Kidney (tissue), 14 donors: ENCODE measurements around the gene SPATA33. TPM values are rescaled to one million over a fixed set of nuclear protein-coding genes. Genes with fewer than 3 reads are reported as not detected.

ENCODE experiments used
- DNase-seq, 5 donors: peaks; one replicate each; pipeline ENCODE4 v3.0.0-alpha.2; 2013 to 2020
- FAIRE-seq: peaks from 2 replicates; lab custom pipeline; 2012; peaks lifted over from hg19 to GRCh38; lab: Jason Lieb, UNC
- H3K27ac ChIP-seq, 2 donors: one replicate each; pipeline ENCODE4 v1.7.0; 2013; ENCODE audit warnings: low read depth in 2 of 2, low read length in 2 of 2, inconsistent platforms in 1 of 2
- H3K27me3 ChIP-seq: one replicate; pipeline ENCODE4 v1.7.1; 2013; ENCODE audit warnings: low read length, inconsistent platforms; ENCODE audit not compliant: control insufficient read depth, insufficient read depth
- H3K36me3 ChIP-seq, 3 donors: one replicate each; pipeline versions ENCODE4 v1.7.0 to v1.7.1; 2013; ENCODE audit warnings: low read length in 3 of 3, control low read depth in 1 of 3, inconsistent platforms in 1 of 3; ENCODE audit not compliant: insufficient read depth in 3 of 3, control insufficient read depth in 2 of 3
- H3K4me1 ChIP-seq, 3 donors: one replicate each; pipeline versions ENCODE4 v1.7.0 to v1.7.1; 2013; ENCODE audit warnings: low read length in 3 of 3, inconsistent platforms in 1 of 3, low read depth in 1 of 3; ENCODE audit not compliant: control insufficient read depth in 2 of 3, insufficient read depth in 2 of 3
- H3K4me3 ChIP-seq, 3 donors: one replicate each; pipeline versions ENCODE4 v1.7.0 to v1.8.1; 2013; ENCODE audit warnings: low read length in 3 of 3, control low read depth in 1 of 3, inconsistent platforms in 1 of 3
- H3K9ac ChIP-seq, 3 donors: one replicate each; pipeline versions ENCODE4 v1.7.0 to v1.7.1; 2013; ENCODE audit warnings: low read length in 3 of 3, control low read depth in 1 of 3, inconsistent platforms in 1 of 3
- H3K9me3 ChIP-seq, 3 donors: one replicate each; pipeline versions ENCODE4 v1.7.0 to v1.7.1; 2013; ENCODE audit warnings: low read length in 3 of 3, control low read depth in 1 of 3, inconsistent platforms in 1 of 3; ENCODE audit not compliant: control insufficient read depth in 2 of 3, insufficient read depth in 1 of 3
- CTCF ChIP-seq: IDR thresholded peaks from 3 replicates; pipeline ENCODE4 v1.5.1; 2012; ENCODE audit warnings: mild to moderate bottlenecking, moderate library complexity, borderline replicate concordance; ENCODE audit not compliant: insufficient read depth; ENCODE audit errors: extremely low read depth
- intact Hi-C: fragments of 100-400 bp; cut with DNase I; formaldehyde crosslinking; loops from one replicate; pipeline ENCODE4 v1.11.1; 2022
- polyA plus RNA-seq: library from polyadenylated mRNA; stranded (reverse); fragments of 350-450 nt; fragmentation: Illumina TruSeq; extraction: RNeasy Lipid Tissue Mini Kit (QIAGEN cat#74804); gene quantifications from one replicate; pipeline ENCODE4 v1.2.3, GENCODE V29; 2014; ENCODE audit warnings: low read depth, low replicate concordance; ENCODE audit not compliant: insufficient read depth
- total RNA-seq: library from RNA; stranded (reverse); fragmentation: NEBNext Ultra II Directional; extraction: Animal tissue kit (Norgen Biotek cat#: 25700); gene quantifications from one replicate; pipeline ENCODE4 v1.2.1, GENCODE V29; 2021
- donor health status: control.
- donor health status: control.
- donor health status: control.
- donor health status: control.
- donor health status: control.
- donor health status: DM: yes; HTN: yes; CAD: no.
- donor health status: Normal renal cell carcinoma (clear cell type).

The SPATA33 gene
- total and polyA plus RNA-seq, 2 donors from 2014 or later, result 13.4 to 16.3 TPM

- TF ChIP-seq CTCF, result no peak
Measured at GRCh38 chr16:89615176-89615575, 42.5 kb upstream of the SPATA33 start.

GRCh38 chr16:89615596-89616090 lies 42.0 kb upstream of the SPATA33 start:
- intact Hi-C loops, result no loop called here
- DNase-seq (no peak), FAIRE-seq (no peak)
- Histone ChIP-seq H3K36me3 (no peaks in the 10 kb centered on the region), H3K27ac (no peak overlapping the region), H3K4me1 (peaks cover 0 to 18% (median 4%) of the 10 kb centered on the region in 3 donors), H3K27me3 (no peaks in the 10 kb centered on the region), H3K4me3 (peak overlapping the region in 2 of 3 donors; percentile 50 to 56), H3K9ac (no peak overlapping the region), H3K9me3 (no peaks in the 10 kb centered on the region)
- peak; percentile 46 for TF ChIP-seq CTCF

More at GRCh38 chr16:89615176-89615575, 42.5 kb upstream of the SPATA33 start:
- H3K4me3 ChIP-seq, result peak overlapping the region in 2 of 3 donors; percentile 56 to 61
- no peak for DNase-seq
- FAIRE-seq, result no peak
- no peak overlapping the region for H3K27ac ChIP-seq
- intact Hi-C loops, result no loop called here
- peaks cover 0 to 14% (median 4%) of the 10 kb centered on the region in 3 donors for H3K4me1 ChIP-seq
- no peaks in the 10 kb centered on the region for H3K9me3 ChIP-seq
- H3K9ac ChIP-seq, result no peak overlapping the region
- H3K27me3 ChIP-seq, result no peaks in the 10 kb centered on the region
- no peaks in the 10 kb centered on the region for H3K36me3 ChIP-seq

GRCh38 chr16:89616623-89617022 lies 41.0 kb upstream of the SPATA33 start:
- intact Hi-C loops, result no loop called here
- Histone ChIP-seq H3K27me3 (no peaks in the 10 kb centered on the region), H3K9ac (no peak overlapping the region), H3K4me3 (no peak overlapping the region), H3K4me1 (peaks cover 0 to 21% (median 4%) of the 10 kb centered on the region in 3 donors), H3K36me3 (no peaks in the 10 kb centered on the region), H3K9me3 (no peaks in the 10 kb centered on the region), H3K27ac (peak overlapping the region in 1 of 2 donors; percentile 11)
- no peak for FAIRE-seq
- DNase-seq, result no peak
- no peak for TF ChIP-seq CTCF

GRCh38 chr16:89617036-89617435 lies 40.6 kb upstream of the SPATA33 start:
- Histone ChIP-seq H3K27me3 (no peaks in the 10 kb centered on the region), H3K9ac (no peak overlapping the region), H3K36me3 (no peaks in the 10 kb centered on the region), H3K9me3 (no peaks in the 10 kb centered on the region), H3K27ac (peak overlapping the region in 1 of 2 donors; percentile 11), H3K4me1 (peaks cover 0 to 21% (median 4%) of the 10 kb centered on the region in 3 donors), H3K4me3 (no peak overlapping the region)
- no peak for TF ChIP-seq CTCF
- DNase-seq (no peak), FAIRE-seq (no peak)
- intact Hi-C loops, result no loop called here
